Fibroblast of villous mesenchyme (primary cell): ENCODE data around the gene INHBC. TPM values are rescaled to one million over a fixed set of nuclear protein-coding genes. Genes with fewer than 3 reads are reported as not detected.
A peak's percentile ranks its signal among the peaks of the same experiment; 100 is the strongest.

ENCODE experiments used
- DNase-seq: peaks from one replicate; pipeline ENCODE4 v3.0.0-alpha.2; 2010; ENCODE audit warnings: low read depth
- H3K4me3 ChIP-seq: 2 replicates; pipeline ENCODE4 v1.5.1; 2011; ENCODE audit warnings: low read depth, mild to moderate bottlenecking, low read length
- total RNA-seq: library from RNA; depleted of rRNA; stranded (reverse); fragments of >200 nt; gene quantifications from 2 replicates; pipeline ENCODE4 v1.2.3, GENCODE V29; 2012
- TF ChIP-seq, protein P1 (sequence below): IDR thresholded peaks from 2 replicates; pipeline ENCODE4 v1.5.1; 2012; ENCODE audit warnings: low read depth, mild to moderate bottlenecking, low read length; ENCODE audit not compliant: insufficient read depth

The INHBC gene
- total RNA-seq, 1 donor, result not detected

GRCh38 chr12:57476993-57477709 lies 42.6 kb downstream of the INHBC start:
- DNase-seq, result no peak
- H3K4me3 ChIP-seq, result no peak overlapping the region
- TF ChIP-seq, protein P1, sequence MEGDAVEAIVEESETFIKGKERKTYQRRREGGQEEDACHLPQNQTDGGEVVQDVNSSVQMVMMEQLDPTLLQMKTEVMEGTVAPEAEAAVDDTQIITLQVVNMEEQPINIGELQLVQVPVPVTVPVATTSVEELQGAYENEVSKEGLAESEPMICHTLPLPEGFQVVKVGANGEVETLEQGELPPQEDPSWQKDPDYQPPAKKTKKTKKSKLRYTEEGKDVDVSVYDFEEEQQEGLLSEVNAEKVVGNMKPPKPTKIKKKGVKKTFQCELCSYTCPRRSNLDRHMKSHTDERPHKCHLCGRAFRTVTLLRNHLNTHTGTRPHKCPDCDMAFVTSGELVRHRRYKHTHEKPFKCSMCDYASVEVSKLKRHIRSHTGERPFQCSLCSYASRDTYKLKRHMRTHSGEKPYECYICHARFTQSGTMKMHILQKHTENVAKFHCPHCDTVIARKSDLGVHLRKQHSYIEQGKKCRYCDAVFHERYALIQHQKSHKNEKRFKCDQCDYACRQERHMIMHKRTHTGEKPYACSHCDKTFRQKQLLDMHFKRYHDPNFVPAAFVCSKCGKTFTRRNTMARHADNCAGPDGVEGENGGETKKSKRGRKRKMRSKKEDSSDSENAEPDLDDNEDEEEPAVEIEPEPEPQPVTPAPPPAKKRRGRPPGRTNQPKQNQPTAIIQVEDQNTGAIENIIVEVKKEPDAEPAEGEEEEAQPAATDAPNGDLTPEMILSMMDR, result no peak

DNA sequence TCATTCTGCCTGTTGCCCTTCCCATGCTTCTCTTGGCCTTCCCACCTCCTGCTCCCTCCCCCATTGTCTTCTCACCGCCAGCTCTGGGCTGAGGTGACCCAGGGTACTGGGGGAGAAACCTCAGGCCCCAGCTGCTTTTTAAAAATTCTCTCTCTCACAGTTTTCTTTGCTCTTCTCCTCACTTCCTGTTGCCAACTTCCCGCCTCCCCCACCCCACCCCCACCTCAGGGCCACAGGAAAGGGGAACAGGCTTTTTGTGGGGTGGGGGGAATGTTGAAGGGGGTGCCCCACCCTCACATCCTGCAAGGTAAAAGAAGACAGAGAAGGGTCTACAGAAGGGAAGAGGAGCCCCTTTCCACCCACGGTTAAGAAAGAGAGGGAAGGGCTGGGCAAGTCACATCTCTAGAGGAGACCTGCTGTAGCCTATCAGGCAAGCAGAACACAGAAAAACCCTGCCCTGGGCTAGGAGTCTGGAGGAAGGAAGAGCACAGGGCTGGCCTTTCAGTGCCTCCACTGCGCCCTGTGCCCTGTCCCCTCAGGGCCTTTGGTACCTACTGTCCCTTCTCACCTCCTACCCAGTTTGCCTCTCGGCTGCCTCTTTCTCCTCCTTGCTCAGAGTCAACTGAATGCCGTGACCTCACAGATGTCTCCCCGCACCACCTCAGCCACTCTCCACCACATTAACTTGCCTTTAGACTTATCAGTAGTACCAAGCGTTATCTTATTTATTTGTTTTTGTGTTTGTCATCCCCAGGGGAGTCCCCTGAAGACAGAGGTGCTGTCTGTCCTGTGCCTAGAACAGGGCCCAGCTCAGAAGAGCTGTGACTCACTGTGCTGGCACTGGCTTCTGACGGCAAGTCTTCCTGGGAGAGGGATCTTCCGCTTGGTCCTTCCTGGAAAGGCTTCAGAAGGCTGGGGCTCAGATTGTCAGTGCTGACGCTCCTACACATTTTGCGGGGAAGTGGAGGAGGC lies 43.4 kb downstream of the INHBC start:
- no peak overlapping the region for H3K4me3 ChIP-seq
- TF ChIP-seq, protein P1, result no peak
- DNase-seq, result peak; percentile 55

DNA sequence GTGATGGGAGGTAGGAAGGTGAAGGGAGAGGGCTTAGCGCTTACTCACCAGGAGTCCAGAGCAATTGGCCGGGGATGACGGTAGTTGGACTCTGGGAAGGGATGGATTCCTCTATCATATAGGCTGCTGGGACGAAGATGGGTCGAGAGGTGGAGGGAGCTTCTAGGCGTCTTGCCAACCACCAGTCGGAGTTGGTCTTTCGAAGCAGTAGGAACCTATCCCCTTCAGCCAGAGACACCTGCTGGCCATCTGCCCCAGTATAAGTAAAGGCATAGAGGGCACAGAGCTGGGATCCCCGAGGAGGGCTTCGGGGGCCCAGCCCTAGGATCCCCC lies 44.4 kb downstream of the INHBC start:
- DNase-seq, result no peak
- TF ChIP-seq, protein P1, result no peak

GRCh38 chr12:57479376-57480115 lies 45.0 kb downstream of the INHBC start, which contains the start of gene ARHGAP9:
ARHGAP9 (minus strand) TSS chr12:57479866; CDS start chr12:57479406, 460 bp downstream.
- H3K4me3 ChIP-seq, result no peak within 1 kb of the TSS
- TF ChIP-seq, protein P1, result no peak
- DNase-seq, result no peak

More for the DNA sequence above, 44.4 kb downstream of the INHBC start:
- no peak overlapping the region for H3K4me3 ChIP-seq

DNA sequence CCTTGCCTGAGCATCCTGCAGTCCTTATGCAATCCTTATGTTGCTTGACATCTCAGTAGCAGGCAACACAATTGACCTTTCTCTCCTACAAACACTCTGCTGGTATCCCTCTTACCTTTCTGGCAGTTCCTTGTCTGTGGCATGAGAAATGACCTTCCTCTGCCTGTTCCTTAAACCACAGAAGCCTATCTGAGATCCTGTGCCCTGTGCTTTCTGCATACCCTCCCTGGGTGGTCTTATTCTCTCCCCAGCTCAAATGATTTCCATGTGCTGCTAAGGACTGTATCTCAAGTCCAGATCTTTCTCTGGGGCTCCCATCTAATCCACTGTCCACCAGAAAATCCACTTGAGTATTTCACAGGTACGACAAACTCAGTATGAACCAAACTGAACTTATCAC lies 47.1 kb downstream of the INHBC start:
- no peak for DNase-seq

DNA sequence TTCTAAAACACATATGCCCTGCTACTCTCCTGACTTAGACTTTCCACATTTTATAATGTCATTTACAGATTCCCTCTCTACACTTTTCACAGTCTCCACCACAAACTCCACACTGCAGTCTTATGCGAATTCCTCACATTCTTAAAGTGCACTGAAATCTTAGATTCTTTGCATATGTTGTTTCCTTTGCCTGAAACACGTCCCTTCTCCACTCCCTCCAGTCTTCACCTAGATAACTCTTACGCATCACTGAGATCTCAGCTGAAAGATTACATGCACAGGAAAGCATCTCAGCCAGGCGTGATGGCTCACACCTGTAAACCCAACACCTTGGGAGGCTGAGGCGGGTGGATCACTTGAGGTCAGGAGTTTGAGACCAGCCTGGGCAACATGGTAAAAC lies 48.9 kb downstream of the INHBC start:
- no peak overlapping the region for H3K4me3 ChIP-seq
- TF ChIP-seq, protein P1, result no peak
- DNase-seq, result peak; percentile 36

More for the DNA sequence above, 47.1 kb downstream of the INHBC start:
- H3K4me3 ChIP-seq, result no peak overlapping the region
- TF ChIP-seq, protein P1, result no peak
